ENCODE results near the gene SRC.

GRCh38 chr20:37346535-37347346, 801 bp downstream of the SRC start:
- TF ChIP-seq CTCF (IDR thresholded peaks at IDR 0.05) (no peak), POLR2A (IDR thresholded peaks at IDR 0.05; ENCODE audit: low read depth) (no peak)

Measured in esophagus muscularis mucosa (tissue), 3 donors.